SK-N-SH treated with all-trans-retinoic acid at 6 μM for 48 hours (cell line): Measurements from ENCODE around the gene TAF3.

ENCODE experiments used
- ATAC-seq: fragments of 200-7000 bp; cut with Tn5 transposase; 3 replicates; pipeline ENCODE4 v1.9.1; 2020; ENCODE audit warnings: mild to moderate bottlenecking, moderate library complexity
- ARNTL ChIP-seq: fragments of 450-650 bp; formaldehyde crosslinking; IDR thresholded peaks from 2 replicates; pipeline ENCODE4 v1.5.0; 2020; ENCODE audit warnings: low read depth, mild to moderate bottlenecking, moderate library complexity, borderline replicate concordance
- BACH2 ChIP-seq: fragments of 250-450 bp; sonication (Bioruptor Pico); IDR thresholded peaks from 2 replicates; pipeline ENCODE4 v1.9.0; 2021; ENCODE audit warnings: mild to moderate bottlenecking, borderline replicate concordance
- CREB5 ChIP-seq: fragments of 250-450 bp; sonication (Bioruptor Pico); IDR thresholded peaks from 2 replicates; pipeline ENCODE4 v1.5.1; 2020; ENCODE audit warnings: low read depth, mild to moderate bottlenecking, moderate library complexity
- CSDC2 ChIP-seq: fragments of 250-450 bp; sonication (Bioruptor Pico); IDR thresholded peaks from 2 replicates; pipeline ENCODE4 v1.5.0; 2020; ENCODE audit warnings: mild to moderate bottlenecking, moderate library complexity
- CSRNP3 ChIP-seq: fragments of 250-450 bp; sonication (Bioruptor Pico); IDR thresholded peaks from 2 replicates; pipeline ENCODE4 v1.5.1; 2021; ENCODE audit warnings: mild to moderate bottlenecking, moderate library complexity
- ESRRG ChIP-seq: fragments of 250-450 bp; sonication (Bioruptor Pico); IDR thresholded peaks from 2 replicates; pipeline ENCODE4 v1.6.1; 2021; ENCODE audit warnings: mild to moderate bottlenecking
- GLIS3 ChIP-seq: fragments of 250-450 bp; sonication (Bioruptor Pico); IDR thresholded peaks from 2 replicates; pipeline ENCODE4 v1.5.0; 2020; ENCODE audit warnings: mild to moderate bottlenecking, moderate library complexity
- ISL1 ChIP-seq: fragments of 250-450 bp; sonication (Bioruptor Pico); IDR thresholded peaks from 2 replicates; pipeline ENCODE4 v2.1.2; 2022; ENCODE audit warnings: mild to moderate bottlenecking, moderate library complexity
- OSR1 ChIP-seq: fragments of 250-450 bp; sonication (Bioruptor Pico); IDR thresholded peaks from 2 replicates; pipeline ENCODE4 v1.8.0; 2022; ENCODE audit warnings: moderate library complexity, mild to moderate bottlenecking, inconsistent platforms
- POU6F1 ChIP-seq: fragments of 250-450 bp; sonication (Bioruptor Pico); IDR thresholded peaks from 2 replicates; pipeline ENCODE4 v1.8.0; 2021; ENCODE audit warnings: low read depth, mild to moderate bottlenecking, moderate library complexity, borderline replicate concordance
- PPARA ChIP-seq: fragments of 250-450 bp; sonication (Bioruptor Pico); IDR thresholded peaks from 2 replicates; pipeline ENCODE4 v1.5.0; 2020; ENCODE audit warnings: mild to moderate bottlenecking, borderline replicate concordance
- RARB ChIP-seq: fragments of 250-450 bp; sonication (Bioruptor Pico); IDR thresholded peaks from 2 replicates; pipeline ENCODE4 v1.8.0; 2021; ENCODE audit warnings: mild to moderate bottlenecking, moderate library complexity
- SNAI2 ChIP-seq: fragments of 250-450 bp; sonication (Bioruptor Pico); IDR thresholded peaks from 2 replicates; pipeline ENCODE4 v1.5.0; 2020; ENCODE audit warnings: mild to moderate bottlenecking, moderate library complexity
- TCF4 ChIP-seq: fragments of 250-450 bp; sonication (Bioruptor Pico); IDR thresholded peaks from 2 replicates; pipeline ENCODE4 v1.8.0; 2021; ENCODE audit warnings: mild to moderate bottlenecking, moderate library complexity, borderline replicate concordance
- TSHZ2 ChIP-seq: fragments of 250-450 bp; sonication (Bioruptor Pico); IDR thresholded peaks from 2 replicates; pipeline ENCODE4 v1.5.0; 2020; ENCODE audit warnings: mild to moderate bottlenecking, moderate library complexity
- ZC3H10 ChIP-seq: fragments of 250-450 bp; sonication (Bioruptor Pico); IDR thresholded peaks from 2 replicates; pipeline ENCODE4 v1.5.1; 2021; ENCODE audit warnings: mild to moderate bottlenecking, moderate library complexity
- ZFP3 ChIP-seq: fragments of 250-450 bp; sonication (Bioruptor Pico); IDR thresholded peaks from 2 replicates; pipeline ENCODE4 v1.5.0; 2020; ENCODE audit warnings: mild to moderate bottlenecking, moderate library complexity
- ZFP30 ChIP-seq: fragments of 450-650 bp; formaldehyde crosslinking; IDR thresholded peaks from 2 replicates; pipeline ENCODE4 v1.5.0; 2022; ENCODE audit warnings: mild to moderate bottlenecking, moderate library complexity
- ZNF70 ChIP-seq: fragments of 450-650 bp; formaldehyde crosslinking; IDR thresholded peaks from 2 replicates; pipeline ENCODE4 v1.5.0; 2020; ENCODE audit warnings: mild to moderate bottlenecking, moderate library complexity
- ZNF8 ChIP-seq: fragments of 450-650 bp; formaldehyde crosslinking; IDR thresholded peaks from 2 replicates; pipeline ENCODE4 v1.5.0; 2020; ENCODE audit warnings: mild to moderate bottlenecking, moderate library complexity

The TAF3 gene

GRCh38 chr10:8057636-8058273, 239.4 kb downstream of the TAF3 start (continued):
- TF ChIP-seq TCF4 (CRISPR knock-in tag) (no peak), ZNF70 (CRISPR knock-in tag) (no peak)
- TF ChIP-seq, all 23 proteins: peak for 0

GRCh38 chr10:8058274-8059111, 240.2 kb downstream of the TAF3 start:
- TF ChIP-seq BACH2 (CRISPR knock-in tag), result no peak
- no peak for TF ChIP-seq ZFP30 (CRISPR knock-in tag)
- no peak for TF ChIP-seq POU6F1 (CRISPR knock-in tag)
- no peak for TF ChIP-seq ZFP3 (CRISPR knock-in tag)
- no peak for TF ChIP-seq PPARA (CRISPR knock-in tag)
- no peak for TF ChIP-seq ARNTL (CRISPR knock-in tag)
- no peak for TF ChIP-seq CSRNP3 (CRISPR knock-in tag)
- ATAC-seq, result no peak

- no peak for ATAC-seq
- no peak for TF ChIP-seq ZFP30 (CRISPR knock-in tag)
- TF ChIP-seq SNAI2 (CRISPR knock-in tag), result no peak
- TF ChIP-seq OSR1 (CRISPR knock-in tag), result no peak
- no peak for TF ChIP-seq RARB
- TF ChIP-seq ZNF70 (CRISPR knock-in tag), result no peak
- TF ChIP-seq ESRRG (CRISPR knock-in tag), result no peak
- TF ChIP-seq TSHZ2 (CRISPR knock-in tag), result no peak
- TF ChIP-seq ISL1 (CRISPR knock-in tag), result no peak
- no peak for TF ChIP-seq ARNTL (CRISPR knock-in tag)
- TF ChIP-seq CSDC2 (CRISPR knock-in tag), result no peak
- no peak for TF ChIP-seq GLIS3
- no peak for TF ChIP-seq ZNF8 (CRISPR knock-in tag)
- TF ChIP-seq TCF4 (CRISPR knock-in tag), result no peak
- TF ChIP-seq POU6F1 (CRISPR knock-in tag), result no peak
- no peak for TF ChIP-seq ZC3H10 (CRISPR knock-in tag)
- TF ChIP-seq CREB5 (CRISPR knock-in tag), result no peak
- TF ChIP-seq ZFP3 (CRISPR knock-in tag), result no peak
- TF ChIP-seq BACH2 (CRISPR knock-in tag), result no peak
Measured at GRCh38 chr10:8059191-8059936, 241.1 kb downstream of the TAF3 start.
